ENCODE results near the gene FIGN.

DNA sequence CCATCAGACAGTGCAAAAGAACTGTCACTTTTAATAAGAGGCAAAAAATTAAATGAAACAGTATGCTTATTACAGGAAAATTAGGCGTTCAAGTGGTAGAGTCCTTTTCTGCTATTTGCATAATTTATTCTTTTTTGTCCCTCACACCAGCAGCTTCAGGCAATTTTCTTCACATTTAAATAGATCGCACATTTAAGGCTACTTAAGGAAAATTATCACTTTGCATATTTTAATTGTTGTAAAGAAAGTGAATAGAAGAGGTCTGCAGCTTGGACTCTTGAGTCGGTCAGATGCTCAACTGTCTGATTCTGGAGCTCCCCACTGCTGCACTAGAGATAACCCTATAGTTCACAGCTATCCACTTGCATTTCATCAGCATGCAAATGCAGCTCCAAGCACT is 141.3 kb downstream of the FIGN start:
- TF ChIP-seq, protein P1, sequence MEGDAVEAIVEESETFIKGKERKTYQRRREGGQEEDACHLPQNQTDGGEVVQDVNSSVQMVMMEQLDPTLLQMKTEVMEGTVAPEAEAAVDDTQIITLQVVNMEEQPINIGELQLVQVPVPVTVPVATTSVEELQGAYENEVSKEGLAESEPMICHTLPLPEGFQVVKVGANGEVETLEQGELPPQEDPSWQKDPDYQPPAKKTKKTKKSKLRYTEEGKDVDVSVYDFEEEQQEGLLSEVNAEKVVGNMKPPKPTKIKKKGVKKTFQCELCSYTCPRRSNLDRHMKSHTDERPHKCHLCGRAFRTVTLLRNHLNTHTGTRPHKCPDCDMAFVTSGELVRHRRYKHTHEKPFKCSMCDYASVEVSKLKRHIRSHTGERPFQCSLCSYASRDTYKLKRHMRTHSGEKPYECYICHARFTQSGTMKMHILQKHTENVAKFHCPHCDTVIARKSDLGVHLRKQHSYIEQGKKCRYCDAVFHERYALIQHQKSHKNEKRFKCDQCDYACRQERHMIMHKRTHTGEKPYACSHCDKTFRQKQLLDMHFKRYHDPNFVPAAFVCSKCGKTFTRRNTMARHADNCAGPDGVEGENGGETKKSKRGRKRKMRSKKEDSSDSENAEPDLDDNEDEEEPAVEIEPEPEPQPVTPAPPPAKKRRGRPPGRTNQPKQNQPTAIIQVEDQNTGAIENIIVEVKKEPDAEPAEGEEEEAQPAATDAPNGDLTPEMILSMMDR (IDR thresholded peaks at IDR 0.05; ENCODE audit: poor library complexity, severe bottlenecking), result no peak
- no peak for TF ChIP-seq EP300 (conservative IDR thresholded peaks at IDR 0.05; ENCODE audit: poor library complexity, severe bottlenecking)
- no peak for TF ChIP-seq EZH2 (IDR thresholded peaks at IDR 0.05; ENCODE audit: borderline replicate concordance, insufficient read depth, low read length, poor library complexity, severe bottlenecking)
- TF ChIP-seq SMC3 (conservative IDR thresholded peaks at IDR 0.05; ENCODE audit: poor library complexity), result no peak
- TF ChIP-seq, protein P2, sequence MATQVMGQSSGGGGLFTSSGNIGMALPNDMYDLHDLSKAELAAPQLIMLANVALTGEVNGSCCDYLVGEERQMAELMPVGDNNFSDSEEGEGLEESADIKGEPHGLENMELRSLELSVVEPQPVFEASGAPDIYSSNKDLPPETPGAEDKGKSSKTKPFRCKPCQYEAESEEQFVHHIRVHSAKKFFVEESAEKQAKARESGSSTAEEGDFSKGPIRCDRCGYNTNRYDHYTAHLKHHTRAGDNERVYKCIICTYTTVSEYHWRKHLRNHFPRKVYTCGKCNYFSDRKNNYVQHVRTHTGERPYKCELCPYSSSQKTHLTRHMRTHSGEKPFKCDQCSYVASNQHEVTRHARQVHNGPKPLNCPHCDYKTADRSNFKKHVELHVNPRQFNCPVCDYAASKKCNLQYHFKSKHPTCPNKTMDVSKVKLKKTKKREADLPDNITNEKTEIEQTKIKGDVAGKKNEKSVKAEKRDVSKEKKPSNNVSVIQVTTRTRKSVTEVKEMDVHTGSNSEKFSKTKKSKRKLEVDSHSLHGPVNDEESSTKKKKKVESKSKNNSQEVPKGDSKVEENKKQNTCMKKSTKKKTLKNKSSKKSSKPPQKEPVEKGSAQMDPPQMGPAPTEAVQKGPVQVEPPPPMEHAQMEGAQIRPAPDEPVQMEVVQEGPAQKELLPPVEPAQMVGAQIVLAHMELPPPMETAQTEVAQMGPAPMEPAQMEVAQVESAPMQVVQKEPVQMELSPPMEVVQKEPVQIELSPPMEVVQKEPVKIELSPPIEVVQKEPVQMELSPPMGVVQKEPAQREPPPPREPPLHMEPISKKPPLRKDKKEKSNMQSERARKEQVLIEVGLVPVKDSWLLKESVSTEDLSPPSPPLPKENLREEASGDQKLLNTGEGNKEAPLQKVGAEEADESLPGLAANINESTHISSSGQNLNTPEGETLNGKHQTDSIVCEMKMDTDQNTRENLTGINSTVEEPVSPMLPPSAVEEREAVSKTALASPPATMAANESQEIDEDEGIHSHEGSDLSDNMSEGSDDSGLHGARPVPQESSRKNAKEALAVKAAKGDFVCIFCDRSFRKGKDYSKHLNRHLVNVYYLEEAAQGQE (IDR thresholded peaks at IDR 0.05; ENCODE audit: borderline replicate concordance), result no peak
- TF ChIP-seq MXI1 (conservative IDR thresholded peaks at IDR 0.05; ENCODE audit: poor library complexity, severe bottlenecking), result no peak
- TF ChIP-seq TAF1 (IDR thresholded peaks at IDR 0.05; ENCODE audit: low read depth), result no peak
- no peak for TF ChIP-seq POLR2AphosphoS5 (IDR thresholded peaks at IDR 0.05)
